BE2C (cell line): ENCODE results near the gene SKA1.
"Not testable (repeated sequence)": the region's sequence is repeated elsewhere in the genome, so short reads cannot be mapped to it uniquely, and the experiment has no call there.

Source experiments
- DNase-seq: peaks from one replicate; pipeline ENCODE4 v3.0.0-alpha.2; 2020
- H3K27me3 ChIP-seq: fragments of 250-450 bp; sonication (Bioruptor Pico); 2 replicates; pipeline ENCODE4 v1.5.1; 2020; ENCODE audit warnings: mild to moderate bottlenecking
- H3K36me3 ChIP-seq: fragments of 250-450 bp; sonication (Bioruptor Pico); 2 replicates; pipeline ENCODE4 v1.5.1; 2020; ENCODE audit warnings: mild to moderate bottlenecking
- H3K4me1 ChIP-seq: fragments of 250-450 bp; sonication (Bioruptor Pico); 2 replicates; pipeline ENCODE4 v1.5.1; 2020
- H3K4me3 ChIP-seq: 2 replicates; pipeline ENCODE4 v1.5.1; 2011; ENCODE audit warnings: low read depth, low read length
- H3K9me3 ChIP-seq: fragments of 250-450 bp; sonication (Bioruptor Pico); 2 replicates; pipeline ENCODE4 v1.5.1; 2020
- CTCF ChIP-seq: IDR thresholded peaks from 2 replicates; pipeline ENCODE4 v1.5.1; 2012; ENCODE audit warnings: mild to moderate bottlenecking, low read depth, low read length

The SKA1 gene

GRCh38 chr18:50432915-50433314 is 58.1 kb downstream of the SKA1 start:
- no peaks in the 10 kb centered on the region for H3K9me3 ChIP-seq
- TF ChIP-seq CTCF: no peak
- no peak overlapping the region for H3K4me3 ChIP-seq
- H3K4me1 ChIP-seq: no peaks in the 10 kb centered on the region
- no peaks in the 10 kb centered on the region for H3K27me3 ChIP-seq
- no peak for DNase-seq
- no peaks in the 10 kb centered on the region for H3K36me3 ChIP-seq

- H3K4me3 ChIP-seq, DNase-seq, H3K9me3 ChIP-seq, H3K4me1 ChIP-seq, H3K27me3 ChIP-seq, H3K36me3 ChIP-seq: not testable (repeated sequence)
Observed at GRCh38 chr18:50436742-50437141, 61.9 kb downstream of the SKA1 start.

- H3K4me3 ChIP-seq: no peak overlapping the region
- TF ChIP-seq CTCF: no peak
- no peak for DNase-seq
- H3K36me3 ChIP-seq: no peaks in the 10 kb centered on the region
- H3K4me1 ChIP-seq: no peaks in the 10 kb centered on the region
- no peaks in the 10 kb centered on the region for H3K9me3 ChIP-seq
- no peaks in the 10 kb centered on the region for H3K27me3 ChIP-seq
Observed at GRCh38 chr18:50439460-50440015, 64.7 kb downstream of the SKA1 start.

GRCh38 chr18:50441016-50441415 is 66.2 kb downstream of the SKA1 start:
- TF ChIP-seq CTCF: no peak

GRCh38 chr18:50441501-50441900 is 66.7 kb downstream of the SKA1 start:
- Histone ChIP-seq H3K27me3 (no peaks in the 10 kb centered on the region), H3K4me3 (no peak overlapping the region), H3K4me1 (no peaks in the 10 kb centered on the region), H3K9me3 (no peaks in the 10 kb centered on the region), H3K36me3 (no peaks in the 10 kb centered on the region)
- TF ChIP-seq CTCF: no peak
- no peak for DNase-seq

More at GRCh38 chr18:50441016-50441415, 66.2 kb downstream of the SKA1 start:
- H3K27me3 ChIP-seq: no peaks in the 10 kb centered on the region
- no peak for DNase-seq
- no peaks in the 10 kb centered on the region for H3K4me1 ChIP-seq
- H3K36me3 ChIP-seq: no peaks in the 10 kb centered on the region
- H3K9me3 ChIP-seq: no peaks in the 10 kb centered on the region
- H3K4me3 ChIP-seq: no peak overlapping the region
